Stimulated activated CD4-positive, alpha-beta T cell treated with anti-CD3 and anti-CD28 coated beads, Interleukin-15, amount 100 ng/mL, for 1 hour (primary cell): ENCODE measurements around the gene CNIH3.

Source experiments
- DNase-seq, 2 donors: peaks; one replicate each; pipeline ENCODE4 v3.0.0-alpha.2; 2020; ENCODE audit warnings: low read depth in 1 of 2, low spot score in 1 of 2

The CNIH3 gene

GRCh38 chr1:224739997-224740684, 124.0 kb downstream of the CNIH3 start:
- DNase-seq, result no peak

DNA sequence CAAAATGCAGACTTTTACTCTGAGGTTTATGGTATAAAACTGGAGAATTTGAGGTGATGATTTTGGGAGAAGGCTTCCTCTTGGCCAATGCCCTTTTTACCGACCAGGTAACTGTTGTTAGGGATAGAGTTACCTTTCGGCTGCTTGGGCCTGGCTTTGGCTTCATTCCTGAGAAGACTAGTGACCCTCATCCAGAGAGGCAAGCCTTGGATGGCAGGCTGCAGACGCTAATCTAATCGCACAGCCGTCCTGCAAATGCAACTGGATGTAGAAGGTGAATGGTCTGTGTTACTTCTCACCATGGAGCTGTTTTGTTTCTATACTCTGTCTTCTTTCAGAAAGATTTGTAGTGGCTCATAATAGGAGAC, 124.6 kb downstream of the CNIH3 start:
- no peak for DNase-seq

DNA sequence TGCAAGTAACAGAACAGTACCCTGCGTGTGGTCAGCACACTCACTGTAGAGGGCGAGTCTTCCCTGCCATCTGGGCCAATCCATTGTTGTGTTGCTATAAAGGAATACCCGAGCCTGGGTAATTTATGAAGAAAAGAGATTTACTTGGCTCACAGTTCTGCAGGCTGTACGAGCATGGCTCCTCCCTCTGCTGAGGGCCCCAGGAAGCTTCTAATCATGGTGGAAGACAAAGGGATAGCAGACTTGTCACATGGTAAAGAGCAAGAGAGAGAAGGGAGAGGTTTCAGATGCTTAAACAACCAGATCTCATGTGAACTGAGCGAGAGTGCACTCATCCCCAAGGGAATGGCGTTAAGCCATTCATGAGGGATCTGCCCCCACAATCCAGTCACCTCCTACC, 126.2 kb downstream of the CNIH3 start:
- DNase-seq, result no peak

GRCh38 chr1:224743608-224744164, 127.6 kb downstream of the CNIH3 start:
- DNase-seq, result no peak

DNA sequence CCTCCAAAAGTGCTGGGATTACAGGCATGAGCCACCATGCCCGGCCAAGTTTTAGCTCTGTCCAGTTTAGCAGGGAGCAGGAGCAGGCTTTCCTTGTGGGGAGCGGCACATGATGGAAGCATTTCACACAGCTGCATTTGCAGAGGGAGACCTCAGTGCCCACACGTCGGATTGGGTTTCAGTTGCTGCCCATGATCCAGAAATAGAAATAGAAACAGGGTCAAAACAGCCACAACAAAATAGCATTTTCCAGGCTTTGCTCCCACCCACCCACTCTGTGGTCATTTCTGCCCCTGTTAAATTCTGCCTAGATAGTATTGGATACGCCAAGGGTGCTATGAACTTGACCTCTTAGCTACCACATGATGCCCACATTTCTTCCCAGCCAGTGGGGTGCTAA, 128.4 kb downstream of the CNIH3 start:
- no peak for DNase-seq

DNA sequence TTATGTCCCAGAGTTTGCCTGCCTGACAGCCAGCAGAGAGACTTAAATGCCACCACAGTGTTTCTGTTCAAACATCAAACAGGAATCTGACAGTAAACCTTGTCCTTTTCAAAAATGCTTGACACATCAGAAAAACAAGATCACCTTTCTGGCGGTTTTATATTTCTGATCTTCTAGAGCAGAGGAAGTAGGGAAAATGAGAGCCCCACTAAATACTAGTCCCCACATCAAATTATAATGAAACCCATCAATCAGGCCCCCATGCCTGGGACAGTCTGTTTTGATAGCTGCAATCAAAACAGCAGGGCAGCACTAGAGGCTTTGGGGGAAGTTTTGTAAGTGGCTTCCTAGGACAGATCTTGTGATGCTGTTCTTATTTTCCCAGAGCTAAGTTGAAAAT, 129.3 kb downstream of the CNIH3 start:
- no peak for DNase-seq

GRCh38 chr1:224745924-224746323, 129.8 kb downstream of the CNIH3 start:
- DNase-seq, result no peak

DNA sequence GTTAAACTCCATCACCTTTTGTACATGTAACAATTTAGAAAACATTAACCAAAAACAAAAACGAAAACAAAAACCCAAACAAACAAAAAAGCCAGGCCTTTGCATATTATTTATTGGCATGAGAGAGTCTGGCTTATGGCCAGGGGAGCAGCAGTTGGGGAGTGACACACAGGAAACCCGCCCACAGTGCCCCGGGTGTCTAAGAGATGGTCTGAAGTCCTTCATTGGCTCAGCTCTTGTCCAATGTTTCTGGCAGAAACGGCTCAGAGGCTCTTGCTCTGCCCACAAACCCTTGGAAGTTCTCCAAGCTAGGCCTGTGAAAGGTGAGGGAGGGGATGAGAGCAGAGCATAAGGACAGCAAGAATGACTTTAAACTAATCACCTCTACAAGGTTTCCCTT, 131.5 kb downstream of the CNIH3 start:
- no peak for DNase-seq

DNA sequence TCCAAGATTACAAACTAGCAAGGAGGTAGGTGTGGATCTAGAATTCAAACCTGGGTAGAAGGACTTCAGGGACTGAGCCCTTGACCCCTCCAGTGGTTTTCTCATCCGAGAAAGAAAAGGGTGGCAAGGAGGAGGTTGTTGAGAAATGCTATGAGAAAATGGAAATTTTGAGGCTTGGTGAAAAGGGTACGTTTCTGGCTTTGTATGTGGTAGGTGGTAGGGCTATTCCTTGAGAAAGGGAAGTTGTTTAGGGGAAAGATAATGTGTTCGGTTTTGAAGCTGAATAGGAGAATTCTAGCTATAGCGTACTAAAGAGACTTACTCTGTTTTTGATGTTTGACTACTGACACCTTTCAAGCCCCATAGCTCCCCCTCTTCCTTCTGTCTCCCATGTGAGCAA, 133.8 kb downstream of the CNIH3 start:
- DNase-seq, result no peak

DNA sequence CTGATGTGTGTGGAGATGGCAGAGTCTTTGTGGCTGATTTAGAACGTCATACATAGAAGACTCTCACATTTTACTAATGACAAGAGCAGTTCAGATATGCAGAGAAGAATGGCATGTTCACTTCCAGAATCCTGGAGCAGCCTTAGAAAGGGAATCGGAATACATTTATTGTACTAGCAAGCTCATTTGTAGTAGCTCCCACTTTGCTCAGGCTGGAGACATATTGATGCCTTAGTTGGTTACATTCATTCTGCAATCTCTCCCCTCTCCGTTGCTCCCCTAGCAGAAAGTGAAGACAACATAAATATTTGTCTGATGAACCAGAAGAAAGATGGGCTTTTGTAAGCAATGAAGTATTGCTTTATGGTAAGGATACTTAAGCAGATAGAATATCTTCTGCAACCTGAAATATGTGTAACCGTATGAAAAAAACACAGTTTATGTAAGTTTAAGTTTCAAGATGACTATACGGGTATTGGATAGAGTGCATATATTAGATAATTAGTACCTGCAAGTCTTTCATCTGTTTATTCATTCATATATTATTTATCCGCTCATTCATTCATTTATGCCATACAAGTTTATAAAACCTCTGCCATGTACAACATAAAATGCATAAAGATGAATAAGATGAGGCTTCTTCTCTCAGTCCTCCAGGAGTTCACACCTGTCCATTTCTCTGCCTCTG, 135.7 kb downstream of the CNIH3 start:
- DNase-seq, result no peak

GRCh38 chr1:224753491-224753890, 137.4 kb downstream of the CNIH3 start:
- DNase-seq, result no peak

- DNase-seq, result no peak
These were observed 139.5 kb downstream of the CNIH3 start for GRCh38 chr1:224755586-224755985.

- no peak for DNase-seq
These were observed 141.4 kb downstream of the CNIH3 start for GRCh38 chr1:224757508-224757907.

DNA sequence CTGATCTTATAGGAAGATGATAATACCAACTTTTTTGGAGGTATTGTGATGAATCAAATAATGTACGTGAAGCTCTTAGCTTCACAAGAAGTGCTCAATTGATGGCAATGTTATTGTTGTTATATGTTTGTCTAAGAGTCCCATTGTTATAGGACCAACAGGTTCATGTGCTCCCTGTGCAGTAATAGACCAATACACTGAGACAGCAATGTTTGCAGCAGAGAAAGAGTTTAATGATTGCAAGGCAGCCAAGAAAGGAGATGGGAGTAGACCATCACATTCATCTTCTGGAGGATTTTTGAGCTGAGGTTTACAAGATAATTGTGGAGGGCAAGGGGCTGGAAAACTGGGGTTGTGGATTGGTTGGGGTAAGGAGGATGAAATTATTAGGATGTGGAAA, 143.0 kb downstream of the CNIH3 start:
- no peak for DNase-seq

GRCh38 chr1:224759681-224760091, 143.6 kb downstream of the CNIH3 start:
- DNase-seq, result no peak

DNA sequence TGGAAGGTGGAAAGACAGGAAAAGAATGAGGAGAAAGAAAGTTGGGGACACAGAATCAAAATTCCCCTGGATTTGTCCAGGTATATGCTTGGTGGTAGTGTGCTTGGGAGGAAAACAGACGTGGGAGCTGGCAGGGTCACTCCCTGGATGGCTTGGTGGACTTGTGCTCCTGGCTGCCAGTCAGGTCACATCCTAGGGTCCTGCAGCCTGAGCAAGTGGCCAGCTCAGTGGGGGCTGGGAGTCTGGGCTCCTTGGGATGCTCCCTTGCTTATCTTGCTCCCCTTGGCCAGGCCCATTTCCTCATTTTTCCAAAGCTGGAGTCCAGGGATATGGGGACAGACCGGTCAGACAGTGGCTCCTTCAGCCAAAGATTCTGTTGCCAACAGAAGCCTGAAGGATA, 144.0 kb downstream of the CNIH3 start:
- no peak for DNase-seq

DNA sequence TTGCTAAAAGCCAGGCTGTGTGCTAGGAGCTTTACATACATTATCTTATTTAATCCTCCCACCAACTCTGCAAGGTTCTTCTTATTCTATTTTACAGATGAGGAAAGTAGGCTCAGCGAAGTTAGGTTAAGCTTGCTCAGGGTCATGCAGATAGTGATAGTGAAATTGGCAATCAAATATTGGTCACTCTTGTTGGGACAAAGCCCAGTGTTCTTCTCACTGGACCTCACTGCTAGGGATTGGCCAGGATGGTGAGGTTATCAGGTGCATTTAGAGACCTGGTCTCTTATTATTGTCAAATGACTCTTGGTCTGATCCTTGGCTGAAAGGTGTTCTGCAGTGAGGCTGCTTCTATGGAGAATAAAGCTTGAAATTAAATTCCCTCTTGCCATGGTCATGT, 145.1 kb downstream of the CNIH3 start:
- no peak for DNase-seq

DNA sequence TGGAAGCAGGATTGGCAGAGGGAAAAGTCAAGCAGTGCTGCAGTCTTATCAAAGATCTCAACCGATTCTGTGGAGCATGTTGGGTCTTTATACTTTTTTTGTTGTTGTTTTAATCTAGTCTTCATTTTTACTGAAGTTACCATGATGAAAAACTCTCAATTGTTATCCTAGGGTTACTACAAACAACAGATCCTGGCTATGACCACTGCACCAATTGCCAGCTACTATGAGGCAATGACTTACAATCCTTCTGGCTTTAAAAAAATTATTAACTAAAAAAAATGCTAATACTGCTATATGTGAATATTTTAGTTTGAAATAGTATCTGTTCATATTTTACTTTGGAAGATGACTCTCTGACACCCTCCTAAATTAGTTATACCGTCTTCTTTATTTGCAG, 145.9 kb downstream of the CNIH3 start:
- DNase-seq, result no peak

DNA sequence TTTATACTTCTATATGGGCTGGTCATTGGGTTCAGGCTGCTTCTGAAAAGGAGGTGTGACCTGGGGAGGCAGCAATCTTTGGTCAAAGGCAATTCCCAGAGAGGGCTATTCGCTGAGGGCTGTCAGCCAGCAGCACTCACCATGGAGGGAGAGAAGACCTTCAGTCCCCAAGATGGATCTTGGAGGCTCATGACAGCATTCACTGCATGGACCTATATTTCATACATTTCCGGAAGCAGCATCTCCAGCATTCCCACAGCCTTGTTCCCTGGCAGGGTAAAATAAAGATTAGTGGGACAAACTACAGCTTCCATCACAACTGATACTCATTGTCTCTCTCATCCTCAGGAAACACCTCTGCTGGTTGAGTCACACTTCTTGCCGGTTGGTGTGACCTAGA, 146.6 kb downstream of the CNIH3 start:
- no peak for DNase-seq

DNA sequence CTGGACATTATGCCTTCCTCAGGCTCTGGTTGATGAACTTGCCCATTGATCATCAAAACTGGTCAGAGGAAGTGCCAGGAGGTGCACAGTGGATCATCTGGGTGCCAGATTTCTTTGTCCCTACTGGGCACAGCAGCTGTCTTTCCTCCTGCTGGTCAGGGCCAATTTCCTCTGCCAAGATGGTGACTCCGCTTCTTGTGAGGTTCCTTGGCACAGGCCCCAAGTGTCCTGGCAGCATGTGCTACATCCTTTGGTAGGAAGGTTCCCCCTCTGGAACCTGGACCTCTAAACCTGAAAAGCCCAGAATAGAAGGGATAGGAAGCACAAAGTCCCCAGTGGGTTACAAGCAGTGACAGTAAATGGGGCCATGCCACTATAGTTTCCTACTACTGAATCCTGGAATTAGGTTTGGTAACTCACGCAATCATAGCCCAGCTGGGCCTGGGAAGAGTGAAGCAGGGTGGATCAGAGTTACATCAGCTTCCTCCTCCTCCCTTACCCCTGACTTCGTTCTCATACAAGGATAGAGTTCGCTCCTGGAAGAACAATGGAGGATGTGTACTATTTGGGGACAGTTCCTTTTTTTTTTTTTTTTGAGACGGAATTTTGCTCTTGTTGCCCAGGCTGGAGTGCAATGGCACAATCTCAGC, 147.1 kb downstream of the CNIH3 start:
- DNase-seq, result no peak

DNA sequence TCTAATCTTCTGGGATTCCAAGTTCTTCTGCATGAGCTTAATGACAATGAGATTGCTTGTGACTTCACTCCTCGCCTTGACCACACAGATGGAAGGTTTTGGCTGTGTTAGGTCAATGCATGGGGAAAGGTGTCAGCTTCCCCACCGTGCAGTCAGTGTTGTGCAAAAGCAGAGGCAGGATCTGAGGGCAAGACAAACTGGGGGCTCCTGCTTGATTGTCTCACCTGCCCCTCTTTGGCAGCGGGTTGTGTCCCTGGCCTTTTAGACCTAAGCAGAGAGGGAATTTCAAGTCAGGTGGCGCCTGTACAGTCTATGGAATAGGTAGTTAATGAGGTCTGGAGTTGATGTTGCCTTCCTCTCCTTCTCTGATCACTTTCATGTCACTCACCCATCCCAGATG, 150.1 kb downstream of the CNIH3 start:
- no peak for DNase-seq

GRCh38 chr1:224767031-224767430, 150.9 kb downstream of the CNIH3 start:
- DNase-seq, result no peak
